Panc1 (cell line): ENCODE data around the gene SLC25A10. TPM values are rescaled to one million over a fixed set of nuclear protein-coding genes. Genes with fewer than 3 reads are reported as not detected.
A peak's percentile ranks its signal among the peaks of the same experiment; 100 is the strongest.

ENCODE experiments used
- ATAC-seq: fragments of 200-7000 bp; cut with Tn5 transposase; 2 replicates; pipeline ENCODE4 v1.9.1; 2020; ENCODE audit warnings: mild to moderate bottlenecking, moderate library complexity
- BruUV-seq: library from RNA; stranded (reverse); fragments of 400-500 nt; replicated peaks from 2 replicates; lab custom pipeline; 2021; lab: Mats Ljungman, UMichigan
- CTCF ChIA-PET: fragments of 300-600 bp; sonication (Branson Sonifier 250); formaldehyde crosslinking; loops from one replicate; lab custom pipeline; 2022; ENCODE audit warnings: antibody characterized with exemption; lab: Charles Lee
- POLR2A ChIA-PET: fragments of 300-600 bp; sonication (Branson Sonifier 250); formaldehyde crosslinking; loops from one replicate; lab custom pipeline; 2022; ENCODE audit warnings: antibody characterized with exemption; lab: Charles Lee
- DNase-seq: peaks from one replicate; pipeline ENCODE4 v3.0.0-alpha.2; 2010; ENCODE audit warnings: low read depth, low spot score
- H3K27ac ChIP-seq: 2 replicates; pipeline ENCODE4 v1.5.1; 2011; ENCODE audit warnings: mild to moderate bottlenecking, low read length, inconsistent platforms
- H3K27me3 ChIP-seq: fragments of 200-500 bp; sonication (Bioruptor generic); 2 replicates; pipeline ENCODE4 v1.6.0; 2014; ENCODE audit warnings: low read length, inconsistent platforms; ENCODE audit not compliant: control insufficient read depth, insufficient read depth
- H3K36me3 ChIP-seq: fragments of 200-500 bp; sonication (Bioruptor generic); 2 replicates; pipeline ENCODE4 v1.5.1; 2014; ENCODE audit warnings: inconsistent platforms, mild to moderate bottlenecking, low read length, moderate library complexity; ENCODE audit not compliant: control insufficient read depth, insufficient read depth
- H3K4me1 ChIP-seq: 2 replicates; pipeline ENCODE4 v1.5.1; 2011; ENCODE audit warnings: inconsistent platforms, mild to moderate bottlenecking, low read length, moderate library complexity; ENCODE audit not compliant: control insufficient read depth, insufficient read depth
- H3K4me3 ChIP-seq, 2 experiments: 2 replicates each; pipeline ENCODE4 v1.5.1; 2011 to 2012; ENCODE audit warnings: low read depth in 2 of 2, low read length in 2 of 2, mild to moderate bottlenecking in 2 of 2, inconsistent platforms in 1 of 2, moderate library complexity in 1 of 2
- H3K9me3 ChIP-seq: fragments of 200-500 bp; sonication (Bioruptor generic); 2 replicates; pipeline ENCODE4 v1.5.1; 2014; ENCODE audit warnings: low read depth, mild to moderate bottlenecking, inconsistent platforms, low read length, moderate library complexity; ENCODE audit not compliant: control insufficient read depth, insufficient read depth
- POLR2AphosphoS5 ChIP-seq: IDR thresholded peaks from 2 replicates; pipeline ENCODE4 v1.6.1; 2012; ENCODE audit warnings: mild to moderate bottlenecking, low read depth, low read length, moderate library complexity
- SIN3A ChIP-seq: IDR thresholded peaks from 2 replicates; pipeline ENCODE4 v1.6.1; 2012; ENCODE audit warnings: low read depth, mild to moderate bottlenecking, low read length, moderate library complexity, borderline replicate concordance; ENCODE audit not compliant: insufficient read depth
- TCF7L2 ChIP-seq: IDR thresholded peaks from 2 replicates; pipeline ENCODE4 v1.6.1; 2011; ENCODE audit warnings: mild to moderate bottlenecking, low read depth, low read length, inconsistent platforms
- in situ Hi-C: cut with HindIII; loops from 2 replicates; pipeline ENCODE4 v1.10.0; 2016; ENCODE audit warnings: low sequenced_read_pairs, low pct_unique_long_range_greater_than_20kb
- intact Hi-C: fragments of 100-400 bp; cut with micrococcal nuclease; formaldehyde crosslinking; loops from one replicate; pipeline ENCODE4 v1.10.0; 2022; ENCODE audit not compliant: unreplicated experiment
- total RNA-seq: library from RNA; stranded (reverse); gene quantifications from one replicate; pipeline ENCODE4 v1.2.1, GENCODE V29; 2021; ENCODE audit not compliant: unreplicated experiment
- TF ChIP-seq, protein P1 (sequence below): fragments of 450-650 bp; IDR thresholded peaks from 2 replicates; pipeline ENCODE4 v1.5.1; 2017; ENCODE audit warnings: mild to moderate bottlenecking
- TF ChIP-seq, protein P2 (sequence below), 2 experiments: IDR thresholded peaks; 2 replicates each; pipeline ENCODE4 v1.6.1; 2011 to 2012; ENCODE audit warnings: low read depth in 2 of 2, control low read depth in 1 of 2, low read length in 1 of 2, mild to moderate bottlenecking in 1 of 2, moderate library complexity in 1 of 2; ENCODE audit not compliant: insufficient read depth in 1 of 2

The SLC25A10 gene
- total RNA-seq, 1 experiment from 2014 or later: 81.2 TPM

- in situ Hi-C loops: no loop called here
- no peaks in the 10 kb centered on the region for H3K9me3 ChIP-seq
- no peak for ATAC-seq
- peaks cover 29% of the 10 kb centered on the region for H3K4me1 ChIP-seq
- POLR2A ChIA-PET: no interaction called here
- CTCF ChIA-PET: no interaction called here
- intact Hi-C loops: no loop called here
- no peak for DNase-seq
- H3K27ac ChIP-seq: no peak overlapping the region
- no peak overlapping the region for H3K4me3 ChIP-seq
- peaks cover 20% of the 10 kb centered on the region; the same call in 1 of the 2 replicates for H3K36me3 ChIP-seq
- no TSS peak for BruUV-seq
- no peaks in the 10 kb centered on the region for H3K27me3 ChIP-seq
- TF ChIP-seq TCF7L2 (no peak), SIN3A (no peak), POLR2AphosphoS5 (no peak)
- TF ChIP-seq, protein P1, sequence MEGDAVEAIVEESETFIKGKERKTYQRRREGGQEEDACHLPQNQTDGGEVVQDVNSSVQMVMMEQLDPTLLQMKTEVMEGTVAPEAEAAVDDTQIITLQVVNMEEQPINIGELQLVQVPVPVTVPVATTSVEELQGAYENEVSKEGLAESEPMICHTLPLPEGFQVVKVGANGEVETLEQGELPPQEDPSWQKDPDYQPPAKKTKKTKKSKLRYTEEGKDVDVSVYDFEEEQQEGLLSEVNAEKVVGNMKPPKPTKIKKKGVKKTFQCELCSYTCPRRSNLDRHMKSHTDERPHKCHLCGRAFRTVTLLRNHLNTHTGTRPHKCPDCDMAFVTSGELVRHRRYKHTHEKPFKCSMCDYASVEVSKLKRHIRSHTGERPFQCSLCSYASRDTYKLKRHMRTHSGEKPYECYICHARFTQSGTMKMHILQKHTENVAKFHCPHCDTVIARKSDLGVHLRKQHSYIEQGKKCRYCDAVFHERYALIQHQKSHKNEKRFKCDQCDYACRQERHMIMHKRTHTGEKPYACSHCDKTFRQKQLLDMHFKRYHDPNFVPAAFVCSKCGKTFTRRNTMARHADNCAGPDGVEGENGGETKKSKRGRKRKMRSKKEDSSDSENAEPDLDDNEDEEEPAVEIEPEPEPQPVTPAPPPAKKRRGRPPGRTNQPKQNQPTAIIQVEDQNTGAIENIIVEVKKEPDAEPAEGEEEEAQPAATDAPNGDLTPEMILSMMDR: no peak
- TF ChIP-seq, protein P2, sequence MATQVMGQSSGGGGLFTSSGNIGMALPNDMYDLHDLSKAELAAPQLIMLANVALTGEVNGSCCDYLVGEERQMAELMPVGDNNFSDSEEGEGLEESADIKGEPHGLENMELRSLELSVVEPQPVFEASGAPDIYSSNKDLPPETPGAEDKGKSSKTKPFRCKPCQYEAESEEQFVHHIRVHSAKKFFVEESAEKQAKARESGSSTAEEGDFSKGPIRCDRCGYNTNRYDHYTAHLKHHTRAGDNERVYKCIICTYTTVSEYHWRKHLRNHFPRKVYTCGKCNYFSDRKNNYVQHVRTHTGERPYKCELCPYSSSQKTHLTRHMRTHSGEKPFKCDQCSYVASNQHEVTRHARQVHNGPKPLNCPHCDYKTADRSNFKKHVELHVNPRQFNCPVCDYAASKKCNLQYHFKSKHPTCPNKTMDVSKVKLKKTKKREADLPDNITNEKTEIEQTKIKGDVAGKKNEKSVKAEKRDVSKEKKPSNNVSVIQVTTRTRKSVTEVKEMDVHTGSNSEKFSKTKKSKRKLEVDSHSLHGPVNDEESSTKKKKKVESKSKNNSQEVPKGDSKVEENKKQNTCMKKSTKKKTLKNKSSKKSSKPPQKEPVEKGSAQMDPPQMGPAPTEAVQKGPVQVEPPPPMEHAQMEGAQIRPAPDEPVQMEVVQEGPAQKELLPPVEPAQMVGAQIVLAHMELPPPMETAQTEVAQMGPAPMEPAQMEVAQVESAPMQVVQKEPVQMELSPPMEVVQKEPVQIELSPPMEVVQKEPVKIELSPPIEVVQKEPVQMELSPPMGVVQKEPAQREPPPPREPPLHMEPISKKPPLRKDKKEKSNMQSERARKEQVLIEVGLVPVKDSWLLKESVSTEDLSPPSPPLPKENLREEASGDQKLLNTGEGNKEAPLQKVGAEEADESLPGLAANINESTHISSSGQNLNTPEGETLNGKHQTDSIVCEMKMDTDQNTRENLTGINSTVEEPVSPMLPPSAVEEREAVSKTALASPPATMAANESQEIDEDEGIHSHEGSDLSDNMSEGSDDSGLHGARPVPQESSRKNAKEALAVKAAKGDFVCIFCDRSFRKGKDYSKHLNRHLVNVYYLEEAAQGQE (IDR thresholded peaks at IDR 0.05; ENCODE audit: insufficient read depth in 1 of 2, low read depth in 2 of 2, low read length in 1 of 2): no peak
Measured at GRCh38 chr17:81706232-81706611, 5.9 kb upstream of the SLC25A10 start.

DNA sequence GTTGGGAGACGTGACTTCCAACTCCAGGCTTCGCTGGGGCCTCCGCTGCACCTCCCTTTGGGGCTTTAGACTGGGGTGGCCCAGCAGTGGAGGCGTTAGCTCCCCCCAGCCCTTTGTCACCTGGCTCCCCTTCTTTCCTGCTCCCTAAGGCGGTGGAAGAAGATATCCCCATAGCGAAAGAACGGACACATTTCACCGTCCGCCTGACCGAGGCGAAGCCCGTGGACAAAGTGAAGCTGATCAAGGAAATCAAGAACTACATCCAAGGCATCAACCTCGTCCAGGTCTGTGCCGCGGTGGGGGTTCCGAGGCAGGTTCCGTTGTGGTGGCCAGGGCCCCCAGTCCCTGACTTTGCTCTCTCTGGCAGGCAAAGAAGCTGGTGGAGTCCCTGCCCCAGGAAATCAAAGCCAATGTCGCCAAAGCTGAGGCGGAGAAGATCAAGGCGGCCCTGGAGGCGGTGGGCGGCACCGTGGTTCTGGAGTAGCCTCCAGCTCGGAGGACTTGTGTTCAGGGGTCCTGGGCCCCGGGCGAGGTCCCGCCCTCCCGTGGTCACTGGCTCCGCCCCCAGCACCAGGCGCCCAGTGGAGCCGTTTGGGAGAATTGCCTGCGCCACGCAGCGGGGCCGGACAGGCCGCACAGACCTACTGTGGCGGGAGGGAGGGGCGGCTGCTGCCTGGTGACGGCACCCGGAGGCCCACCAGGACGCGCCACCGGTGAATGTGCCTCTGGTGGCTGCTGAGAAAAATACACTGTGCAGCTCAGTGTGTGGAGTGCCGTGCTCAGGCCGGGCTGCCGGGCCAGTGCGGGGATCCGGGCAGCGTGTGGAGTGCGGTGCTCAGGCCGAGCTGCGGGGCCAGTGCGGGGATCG, 5.1 kb upstream of the SLC25A10 start:
- no peak overlapping the region for H3K4me3 ChIP-seq
- TSS peak; percentile 56 for BruUV-seq
- H3K4me1 ChIP-seq: peaks cover 27% of the 10 kb centered on the region
- H3K9me3 ChIP-seq: no peaks in the 10 kb centered on the region
- DNase-seq (no peak), ATAC-seq (no peak)
- in situ Hi-C loops: no loop called here
- peaks cover 20% of the 10 kb centered on the region; the same call in 1 of the 2 replicates for H3K36me3 ChIP-seq
- H3K27ac ChIP-seq: no peak overlapping the region
- ChIA-PET CTCF (no interaction called here), POLR2A (interaction anchor here (0.5 kb wide), 1 partner anchor 519 kb away, joined by 4 read pairs; no protein-coding TSS in a partner anchor)
- no peaks in the 10 kb centered on the region for H3K27me3 ChIP-seq
- intact Hi-C loops: no loop called here
- TF ChIP-seq POLR2AphosphoS5 (no peak), SIN3A (no peak)
- TF ChIP-seq, protein P1: peak; percentile 23; the same call in 1 of the 2 replicates
